ENCODE results near the gene PLXNA4.

PLXNA4 gene

GRCh38 chr7:132537456-132538145 lies 38.7 kb downstream of the PLXNA4 start:
- no peak for DNase-seq (ENCODE audit: low read depth in 4 of 4, low spot score in 1 of 4)

- no peak for DNase-seq (ENCODE audit: low read depth in 4 of 4, low spot score in 1 of 4)
Measured at GRCh38 chr7:132536654-132537395, 39.4 kb downstream of the PLXNA4 start.

GRCh38 chr7:132533916-132534315 lies 42.4 kb downstream of the PLXNA4 start:
- DNase-seq (ENCODE audit: low read depth in 4 of 4, low spot score in 1 of 4) = no peak

- no peak for DNase-seq (ENCODE audit: low read depth in 4 of 4, low spot score in 1 of 4)
Measured at GRCh38 chr7:132532281-132532680, 44.0 kb downstream of the PLXNA4 start.

- no peak for DNase-seq (ENCODE audit: low read depth in 4 of 4, low spot score in 1 of 4)
Measured at GRCh38 chr7:132531562-132531961, 44.7 kb downstream of the PLXNA4 start.

GRCh38 chr7:132528695-132529094 lies 47.6 kb downstream of the PLXNA4 start:
- no peak for DNase-seq (ENCODE audit: low read depth in 4 of 4, low spot score in 1 of 4)

GRCh38 chr7:132527467-132528410 lies 48.5 kb downstream of the PLXNA4 start:
- DNase-seq (ENCODE audit: low read depth in 4 of 4, low spot score in 1 of 4) = no peak

- DNase-seq (ENCODE audit: low read depth in 4 of 4, low spot score in 1 of 4) = no peak
Measured at GRCh38 chr7:132526111-132526740, 50.0 kb downstream of the PLXNA4 start.

- DNase-seq (ENCODE audit: low read depth in 4 of 4, low spot score in 1 of 4) = no peak
Measured at GRCh38 chr7:132521423-132521822, 54.8 kb downstream of the PLXNA4 start.

GRCh38 chr7:132520591-132521280 lies 55.5 kb downstream of the PLXNA4 start:
- no peak for DNase-seq (ENCODE audit: low read depth in 4 of 4, low spot score in 1 of 4)

- no peak for DNase-seq (ENCODE audit: low read depth in 4 of 4, low spot score in 1 of 4)
Measured at GRCh38 chr7:132519936-132520335, 56.3 kb downstream of the PLXNA4 start.

GRCh38 chr7:132518839-132519173 lies 57.5 kb downstream of the PLXNA4 start:
- no peak for DNase-seq (ENCODE audit: low read depth in 4 of 4, low spot score in 1 of 4)

- no peak for DNase-seq (ENCODE audit: low read depth in 4 of 4, low spot score in 1 of 4)
Measured at GRCh38 chr7:132518102-132518838, 58.0 kb downstream of the PLXNA4 start.

- no peak for DNase-seq (ENCODE audit: low read depth in 4 of 4, low spot score in 1 of 4)
Measured at GRCh38 chr7:132516042-132516840, 60.0 kb downstream of the PLXNA4 start.

- no peak for DNase-seq (ENCODE audit: low read depth in 4 of 4, low spot score in 1 of 4)
Measured at GRCh38 chr7:132515181-132515580, 61.1 kb downstream of the PLXNA4 start.

GRCh38 chr7:132514430-132514829 lies 61.8 kb downstream of the PLXNA4 start:
- no peak for DNase-seq (ENCODE audit: low read depth in 4 of 4, low spot score in 1 of 4)

- no peak for DNase-seq (ENCODE audit: low read depth in 4 of 4, low spot score in 1 of 4)
Measured at GRCh38 chr7:132511921-132512320, 64.3 kb downstream of the PLXNA4 start.

- no peak for DNase-seq (ENCODE audit: low read depth in 4 of 4, low spot score in 1 of 4)
Measured at GRCh38 chr7:132511387-132511786, 64.9 kb downstream of the PLXNA4 start.

GRCh38 chr7:132509643-132510042 lies 66.6 kb downstream of the PLXNA4 start:
- no peak for DNase-seq (ENCODE audit: low read depth in 4 of 4, low spot score in 1 of 4)

All from stimulated activated CD4-positive, alpha-beta T cell treated with anti-CD3 and anti-CD28 coated beads, Interleukin-1b, Interleukin-23, amount 100 ng/mL, for 24 hours (primary cell).